Measurements from ENCODE around the gene PSEN1.

DNA sequence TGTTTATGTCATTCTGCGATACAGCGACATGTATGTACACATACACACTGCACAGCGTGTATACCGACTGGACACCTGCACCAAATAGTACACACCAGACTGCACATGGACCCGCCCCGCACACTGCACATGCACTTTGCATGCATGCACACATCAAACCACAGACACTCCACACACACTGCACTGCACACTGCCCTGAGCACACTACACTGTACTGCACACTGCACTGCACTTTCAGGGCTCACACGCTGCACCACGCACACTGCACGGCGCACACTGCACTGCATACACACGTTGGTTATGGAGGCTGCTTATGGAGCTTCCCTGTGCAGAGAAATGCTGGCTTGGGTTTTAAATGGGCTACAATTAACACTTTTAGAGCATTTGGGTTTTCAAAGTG is 102.6 kb downstream of the PSEN1 start:
- TF ChIP-seq, protein P1, sequence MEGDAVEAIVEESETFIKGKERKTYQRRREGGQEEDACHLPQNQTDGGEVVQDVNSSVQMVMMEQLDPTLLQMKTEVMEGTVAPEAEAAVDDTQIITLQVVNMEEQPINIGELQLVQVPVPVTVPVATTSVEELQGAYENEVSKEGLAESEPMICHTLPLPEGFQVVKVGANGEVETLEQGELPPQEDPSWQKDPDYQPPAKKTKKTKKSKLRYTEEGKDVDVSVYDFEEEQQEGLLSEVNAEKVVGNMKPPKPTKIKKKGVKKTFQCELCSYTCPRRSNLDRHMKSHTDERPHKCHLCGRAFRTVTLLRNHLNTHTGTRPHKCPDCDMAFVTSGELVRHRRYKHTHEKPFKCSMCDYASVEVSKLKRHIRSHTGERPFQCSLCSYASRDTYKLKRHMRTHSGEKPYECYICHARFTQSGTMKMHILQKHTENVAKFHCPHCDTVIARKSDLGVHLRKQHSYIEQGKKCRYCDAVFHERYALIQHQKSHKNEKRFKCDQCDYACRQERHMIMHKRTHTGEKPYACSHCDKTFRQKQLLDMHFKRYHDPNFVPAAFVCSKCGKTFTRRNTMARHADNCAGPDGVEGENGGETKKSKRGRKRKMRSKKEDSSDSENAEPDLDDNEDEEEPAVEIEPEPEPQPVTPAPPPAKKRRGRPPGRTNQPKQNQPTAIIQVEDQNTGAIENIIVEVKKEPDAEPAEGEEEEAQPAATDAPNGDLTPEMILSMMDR (IDR thresholded peaks at IDR 0.05), result no peak
- TF ChIP-seq HMGXB4 (CRISPR knock-in tag; IDR thresholded peaks at IDR 0.05; ENCODE audit: borderline replicate concordance), result no peak
- no peak for TF ChIP-seq BCL3 (IDR thresholded peaks at IDR 0.05)
- no peak for TF ChIP-seq FOXS1 (CRISPR knock-in tag; IDR thresholded peaks at IDR 0.05)
- TF ChIP-seq, protein P2, sequence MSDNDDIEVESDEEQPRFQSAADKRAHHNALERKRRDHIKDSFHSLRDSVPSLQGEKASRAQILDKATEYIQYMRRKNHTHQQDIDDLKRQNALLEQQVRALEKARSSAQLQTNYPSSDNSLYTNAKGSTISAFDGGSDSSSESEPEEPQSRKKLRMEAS (IDR thresholded peaks at IDR 0.05), result no peak
- no peak for TF ChIP-seq POLR2A (IDR thresholded peaks at IDR 0.05; ENCODE audit: low read length)
- TF ChIP-seq ELK1 (IDR thresholded peaks at IDR 0.05; ENCODE audit: low read depth, low read length), result no peak
